K562 (cell line): ENCODE data around the gene MGAT5. TPM values are rescaled to one million over a fixed set of nuclear protein-coding genes. Genes with fewer than 3 reads are reported as not detected.

Experiments used
- ATAC-seq: fragments of 200-7000 bp; cut with Tn5 transposase; 3 replicates; pipeline ENCODE4 v1.9.1; 2020; ENCODE audit warnings: moderate library complexity
- BruUV-seq: library from RNA; stranded (reverse); fragments of 400-500 nt; replicated peaks from 2 replicates; lab custom pipeline; 2021; lab: Mats Ljungman, UMichigan
- CTCF ChIA-PET: fragments of 300-600 bp; formaldehyde crosslinking; extraction: SDS; loops from one replicate; lab custom pipeline; 2021; ENCODE audit warnings: low intra/inter-chr PET ratio; lab: Yijun Ruan, JAX
- POLR2A ChIA-PET: fragments of 300-600, 350-650 bp; sonication (Branson Sonifier 250); formaldehyde crosslinking; extraction: SDS; loops from one replicate; lab custom pipeline; 2021; ENCODE audit warnings: antibody characterized with exemption, inconsistent platforms; lab: Yijun Ruan, JAX
- DNase-seq, 4 experiments: peaks; one replicate each; pipeline versions ENCODE4 v3.0.0 to v3.0.0-alpha.2; 2011 to 2018; ENCODE audit warnings: low spot score in 3 of 4, mixed read lengths in 3 of 4; ENCODE audit errors: extremely low read depth in 1 of 4
- FAIRE-seq: peaks from 2 replicates; lab custom pipeline; 2011; peaks lifted over from hg19 to GRCh38; lab: Jason Lieb, UNC
- H2AFZ ChIP-seq: 2 replicates; pipeline ENCODE4 v1.6.0; 2011; ENCODE audit warnings: low read depth, low read length, control low read depth, inconsistent platforms
- H3K27ac ChIP-seq: fragments of 200-600 bp; 3 replicates; pipeline ENCODE4 v1.8.0; 2011; ENCODE audit warnings: low read depth, mild to moderate bottlenecking, control low read depth, inconsistent platforms, low read length, moderate library complexity, mixed read lengths; ENCODE audit errors: extremely low read depth
- H3K27me3 ChIP-seq, 2 experiments: fragments of 300-600 bp in 1 of 2; 2 replicates in 1 of 2; 3 replicates in 1 of 2; pipeline versions ENCODE4 v1.6.0 to v1.8.0; 2011; ENCODE audit warnings: inconsistent platforms in 2 of 2, low read length in 2 of 2, mild to moderate bottlenecking in 1 of 2, mixed read lengths in 1 of 2, moderate library complexity in 1 of 2; ENCODE audit not compliant: control insufficient read depth in 2 of 2, insufficient read depth in 2 of 2
- H3K36me3 ChIP-seq: fragments of 300-600 bp; 3 replicates; pipeline ENCODE4 v1.8.0; 2011; ENCODE audit warnings: mild to moderate bottlenecking, low read length, inconsistent platforms; ENCODE audit not compliant: control insufficient read depth, insufficient read depth
- H3K4me1 ChIP-seq, 2 experiments: fragments of 200-600 bp in 1 of 2; replicated peaks in 1 of 2; 2 replicates in 1 of 2; 3 replicates in 1 of 2; pipeline versions ENCODE4 v1.5.1 to v1.8.0; 2011; ENCODE audit warnings: inconsistent platforms in 2 of 2, low read length in 2 of 2, mild to moderate bottlenecking in 1 of 2, mixed read lengths in 1 of 2, moderate library complexity in 1 of 2; ENCODE audit not compliant: control insufficient read depth in 2 of 2, insufficient read depth in 2 of 2
- H3K4me2 ChIP-seq: 2 replicates; pipeline ENCODE4 v1.6.1; 2011; ENCODE audit warnings: low read length, control low read depth, inconsistent platforms, mixed read lengths; ENCODE audit not compliant: insufficient read depth
- H3K4me3 ChIP-seq: fragments of 200-600 bp; sonication (generic), shearing (Covaris generic); 2 replicates; pipeline ENCODE4 v1.5.1; 2016; ENCODE audit warnings: control low read depth, inconsistent platforms
- H3K79me2 ChIP-seq: fragments of 200-600 bp; 3 replicates; pipeline ENCODE4 v1.8.0; 2011; ENCODE audit warnings: low read length, inconsistent platforms; ENCODE audit not compliant: control insufficient read depth, insufficient read depth
- H3K9ac ChIP-seq, 2 experiments: 2 replicates each; pipeline versions ENCODE4 v1.6.0 to v1.6.1; 2011; ENCODE audit warnings: low read depth in 2 of 2, low read length in 2 of 2, control low read depth in 1 of 2, inconsistent platforms in 1 of 2, mild to moderate bottlenecking in 1 of 2, mixed read lengths in 1 of 2; ENCODE audit not compliant: insufficient read depth in 1 of 2
- H3K9me1 ChIP-seq: one replicate; pipeline ENCODE4 v1.6.0; 2011; ENCODE audit warnings: inconsistent platforms, mild to moderate bottlenecking, low read length, moderate library complexity; ENCODE audit not compliant: control insufficient read depth, insufficient read depth
- H3K9me3 ChIP-seq: replicated peaks from 2 replicates; pipeline ENCODE4 v1.5.1; 2011; ENCODE audit warnings: low read depth, low read length, inconsistent platforms; ENCODE audit not compliant: control insufficient read depth, insufficient read depth
- H4K20me1 ChIP-seq: replicated peaks from 2 replicates; pipeline ENCODE4 v1.6.1; 2011; ENCODE audit warnings: low read length, inconsistent platforms, mixed read lengths; ENCODE audit not compliant: control insufficient read depth, insufficient read depth
- ARID1B ChIP-seq: fragments of 450-650 bp; IDR thresholded peaks from 2 replicates; pipeline ENCODE4 v1.6.1; 2016; ENCODE audit warnings: antibody characterized with exemption, mild to moderate bottlenecking, inconsistent platforms
- BCOR ChIP-seq: fragments of 450-650 bp; IDR thresholded peaks from 2 replicates; pipeline ENCODE4 v1.6.1; 2016
- DIDO1 ChIP-seq: fragments of 450-650 bp; IDR thresholded peaks from 2 replicates; pipeline ENCODE4 v1.6.1; 2016; ENCODE audit warnings: low read depth, missing biosample characterization, missing genetic modification characterization
- SAFB2 ChIP-seq: fragments of 200-400 bp; formaldehyde crosslinking; IDR thresholded peaks from 2 replicates; pipeline ENCODE4 v1.6.1; 2018; ENCODE audit warnings: borderline replicate concordance, low read length, low read depth, moderate library complexity; ENCODE audit not compliant: severe bottlenecking
- SIRT6 ChIP-seq: IDR thresholded peaks from one replicate; pipeline ENCODE4 v1.6.1; 2012; ENCODE audit warnings: low read depth, mild to moderate bottlenecking, control low read depth, inconsistent platforms, low read length, moderate library complexity
- SRSF7 ChIP-seq: fragments of 200-400 bp; formaldehyde crosslinking; optimal IDR thresholded peaks from 2 replicates; pipeline ENCODE3; 2017; ENCODE audit warnings: mild to moderate bottlenecking, low read depth, low read length
- ZNF384 ChIP-seq: IDR thresholded peaks from 2 replicates; pipeline ENCODE4 v1.6.1; 2012; ENCODE audit warnings: low read depth, low read length, improper control_type of control experiment
- ZNF644 ChIP-seq: fragments of 200-800 bp; sonication (Bioruptor generic); IDR thresholded peaks from 2 replicates; pipeline ENCODE4 v1.6.1; 2016; ENCODE audit warnings: low read depth, missing genetic modification characterization, missing compliant biosample characterization
- WGBS: fragments of 100-300 bp; shearing (Covaris generic); methylation state at CpG from one replicate; pipeline ENCODE4 v1.1.6; 2016; ENCODE audit warnings: low coverage, mixed read lengths; ENCODE audit not compliant: insufficient coverage; ENCODE audit errors: missing lambda C conversion rate; 5-methylcytosine and 5-hydroxymethylcytosine counted together
- in situ Hi-C: fragments of 300-500 bp; cut with MboI; formaldehyde crosslinking; loops from 4 replicates; pipeline ENCODE4 v1.15.0; 2018; ENCODE audit warnings: inconsistent platforms, mixed read lengths
- intact Hi-C: fragments of 100-400 bp; cut with micrococcal nuclease; formaldehyde crosslinking; loops from 2 replicates; pipeline ENCODE4 v1.14.2; 2022
- polyA plus RNA-seq, 8 experiments: library from polyadenylated mRNA; depleted of rRNA in 4 of 8; stranded (reverse) in 5 of 8; unstranded in 3 of 8; fragments of >200 nt; fragmentation: Nextera tagmentation in 2 of 8; fragmentation: Illumina TruSeq in 1 of 8; extraction: Ambion mirVana in 2 of 8; extraction: Trizol in 1 of 8; gene quantifications; 2 replicates each; pipeline versions ENCODE4 v1.2.1 to v1.2.3, GENCODE V29; 2011 to 2014; ENCODE audit warnings: inconsistent platforms in 1 of 8, missing spikeins in 1 of 8
- total RNA-seq, 7 experiments: library from RNA; depleted of rRNA in 6 of 7; stranded (reverse); fragments of >200 nt in 6 of 7; fragmentation: Illumina TruSeq in 2 of 7; extraction: Trizol in 2 of 7; gene quantifications; 2 replicates each; pipeline versions ENCODE4 v1.2.1 to v1.2.3, GENCODE V29; 2011 to 2021; ENCODE audit warnings: low replicate concordance in 1 of 7
- TF ChIP-seq, protein P1 (sequence below): fragments of 250-450 bp; sonication (Bioruptor Pico); IDR thresholded peaks from 2 replicates; pipeline ENCODE4 v1.4.0; 2020
- TF ChIP-seq, protein P2 (sequence below): IDR thresholded peaks from 2 replicates; pipeline ENCODE4 v1.6.1; 2016; ENCODE audit warnings: missing genetic modification characterization, missing compliant biosample characterization
- TF ChIP-seq, protein P3 (sequence below): IDR thresholded peaks from 3 replicates; pipeline ENCODE4 v1.6.1; 2011; ENCODE audit warnings: borderline replicate concordance, mild to moderate bottlenecking, moderate library complexity; ENCODE audit not compliant: insufficient read length; ENCODE audit errors: extremely low read depth
- TF ChIP-seq, protein P4 (sequence below): fragments of 200-800 bp; sonication (Bioruptor generic); IDR thresholded peaks from 2 replicates; pipeline ENCODE4 v1.6.1; 2017; ENCODE audit warnings: missing genetic modification characterization, missing compliant biosample characterization

Gene MGAT5
- total and polyA plus RNA-seq, 9 of the 15 experiments (the other 6 are each of a cell fraction or from before 2014, with no cell fraction given): 1.6 to 18.6 (median 11.1) TPM

DNA sequence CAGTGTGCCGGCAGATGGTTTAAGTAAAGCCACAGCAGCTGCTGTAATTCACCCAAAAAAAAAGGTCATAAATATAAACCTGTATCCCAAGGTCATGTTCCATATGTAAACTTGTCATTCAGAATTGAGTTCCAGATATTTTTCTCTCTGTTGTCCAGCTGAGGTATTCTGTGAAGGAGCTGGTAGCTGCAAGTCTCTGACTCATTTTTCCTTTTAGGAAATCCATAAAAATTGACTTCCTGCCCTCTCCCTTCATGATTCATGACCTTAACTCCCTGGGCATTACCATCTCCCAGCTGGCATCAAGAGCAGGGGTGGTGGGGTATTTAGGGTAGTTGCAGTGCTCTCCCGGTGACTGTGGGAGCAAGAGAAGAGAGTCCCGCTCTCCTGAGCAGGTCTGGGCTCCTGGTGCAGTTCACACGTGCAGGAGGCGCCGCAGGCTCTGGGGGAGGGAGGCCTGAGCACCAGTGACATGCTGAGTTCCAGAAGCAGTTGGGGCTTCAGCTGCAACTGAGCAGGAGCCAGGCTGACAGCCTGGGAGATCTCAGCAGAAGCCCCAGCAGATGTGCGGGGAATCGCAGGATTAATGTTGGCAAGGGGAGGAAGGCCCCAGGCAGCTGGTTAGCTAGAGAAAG lies 192.6 kb downstream of the MGAT5 start (continued):
- TF ChIP-seq, protein P1, sequence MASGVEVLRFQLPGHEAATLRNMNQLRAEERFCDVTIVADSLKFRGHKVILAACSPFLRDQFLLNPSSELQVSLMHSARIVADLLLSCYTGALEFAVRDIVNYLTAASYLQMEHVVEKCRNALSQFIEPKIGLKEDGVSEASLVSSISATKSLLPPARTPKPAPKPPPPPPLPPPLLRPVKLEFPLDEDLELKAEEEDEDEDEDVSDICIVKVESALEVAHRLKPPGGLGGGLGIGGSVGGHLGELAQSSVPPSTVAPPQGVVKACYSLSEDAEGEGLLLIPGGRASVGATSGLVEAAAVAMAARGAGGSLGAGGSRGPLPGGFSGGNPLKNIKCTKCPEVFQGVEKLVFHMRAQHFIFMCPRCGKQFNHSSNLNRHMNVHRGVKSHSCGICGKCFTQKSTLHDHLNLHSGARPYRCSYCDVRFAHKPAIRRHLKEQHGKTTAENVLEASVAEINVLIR (CRISPR knock-in tag): no peak
- TF ChIP-seq ARID1B (no peak), SRSF7 (no peak), ZNF644 (tag) (no peak)

DNA sequence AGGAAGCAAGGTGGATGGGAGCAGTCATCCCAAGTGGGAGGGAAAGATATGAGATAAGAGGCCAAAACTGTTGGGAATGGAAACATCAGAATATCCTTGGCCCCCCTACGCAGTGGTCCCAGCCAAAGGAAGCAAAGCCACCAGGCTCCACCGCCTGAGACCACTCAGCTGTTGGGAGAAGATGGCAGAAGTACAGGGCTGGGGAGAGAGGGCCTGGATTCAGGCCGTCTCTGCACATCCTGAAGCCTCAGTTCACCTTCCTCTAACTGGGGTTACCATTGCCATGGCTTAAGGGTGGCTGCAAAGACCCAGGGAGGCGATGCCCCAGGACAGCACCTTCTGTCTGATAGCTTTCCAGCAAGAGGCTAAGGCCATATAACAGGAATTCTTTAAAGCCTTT lies 193.8 kb downstream of the MGAT5 start:
- no peaks in the 10 kb centered on the region for H3K36me3 ChIP-seq
- 25% methylated on average over 3 of the region's 4 CpGs for WGBS
- FAIRE-seq (no peak), DNase-seq (no peak), ATAC-seq (no peak)
- BruUV-seq: no TSS peak
- H3K27me3 ChIP-seq: no peaks in the 10 kb centered on the region
- H3K4me2 ChIP-seq: no peak overlapping the region
- in situ Hi-C loops (no loop called here), intact Hi-C loops (no loop called here)
- no peak overlapping the region for H3K9ac ChIP-seq
- no peaks in the 10 kb centered on the region for H3K4me1 ChIP-seq
- no peaks in the 10 kb centered on the region for H3K9me1 ChIP-seq
- H4K20me1 ChIP-seq: peaks cover 5% of the 10 kb centered on the region; the same call in 1 of the 2 replicates
- CTCF ChIA-PET: no interaction called here
- no peak overlapping the region for H3K4me3 ChIP-seq
- POLR2A ChIA-PET: no interaction called here
- H2AFZ ChIP-seq: no peak overlapping the region
- H3K79me2 ChIP-seq: no peaks in the 10 kb centered on the region
- H3K9me3 ChIP-seq: no peaks in the 10 kb centered on the region
- H3K27ac ChIP-seq: no peak overlapping the region
- TF ChIP-seq DIDO1 (tag) (no peak), SAFB2 (no peak), SIRT6 (no peak), BCOR (no peak), ZNF384 (no peak)
- TF ChIP-seq, protein P2, sequence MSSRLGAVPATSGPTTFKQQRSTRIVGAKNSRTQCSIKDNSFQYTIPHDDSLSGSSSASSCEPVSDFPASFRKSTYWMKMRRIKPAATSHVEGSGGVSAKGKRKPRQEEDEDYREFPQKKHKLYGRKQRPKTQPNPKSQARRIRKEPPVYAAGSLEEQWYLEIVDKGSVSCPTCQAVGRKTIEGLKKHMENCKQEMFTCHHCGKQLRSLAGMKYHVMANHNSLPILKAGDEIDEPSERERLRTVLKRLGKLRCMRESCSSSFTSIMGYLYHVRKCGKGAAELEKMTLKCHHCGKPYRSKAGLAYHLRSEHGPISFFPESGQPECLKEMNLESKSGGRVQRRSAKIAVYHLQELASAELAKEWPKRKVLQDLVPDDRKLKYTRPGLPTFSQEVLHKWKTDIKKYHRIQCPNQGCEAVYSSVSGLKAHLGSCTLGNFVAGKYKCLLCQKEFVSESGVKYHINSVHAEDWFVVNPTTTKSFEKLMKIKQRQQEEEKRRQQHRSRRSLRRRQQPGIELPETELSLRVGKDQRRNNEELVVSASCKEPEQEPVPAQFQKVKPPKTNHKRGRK: no peak
- TF ChIP-seq, protein P3, sequence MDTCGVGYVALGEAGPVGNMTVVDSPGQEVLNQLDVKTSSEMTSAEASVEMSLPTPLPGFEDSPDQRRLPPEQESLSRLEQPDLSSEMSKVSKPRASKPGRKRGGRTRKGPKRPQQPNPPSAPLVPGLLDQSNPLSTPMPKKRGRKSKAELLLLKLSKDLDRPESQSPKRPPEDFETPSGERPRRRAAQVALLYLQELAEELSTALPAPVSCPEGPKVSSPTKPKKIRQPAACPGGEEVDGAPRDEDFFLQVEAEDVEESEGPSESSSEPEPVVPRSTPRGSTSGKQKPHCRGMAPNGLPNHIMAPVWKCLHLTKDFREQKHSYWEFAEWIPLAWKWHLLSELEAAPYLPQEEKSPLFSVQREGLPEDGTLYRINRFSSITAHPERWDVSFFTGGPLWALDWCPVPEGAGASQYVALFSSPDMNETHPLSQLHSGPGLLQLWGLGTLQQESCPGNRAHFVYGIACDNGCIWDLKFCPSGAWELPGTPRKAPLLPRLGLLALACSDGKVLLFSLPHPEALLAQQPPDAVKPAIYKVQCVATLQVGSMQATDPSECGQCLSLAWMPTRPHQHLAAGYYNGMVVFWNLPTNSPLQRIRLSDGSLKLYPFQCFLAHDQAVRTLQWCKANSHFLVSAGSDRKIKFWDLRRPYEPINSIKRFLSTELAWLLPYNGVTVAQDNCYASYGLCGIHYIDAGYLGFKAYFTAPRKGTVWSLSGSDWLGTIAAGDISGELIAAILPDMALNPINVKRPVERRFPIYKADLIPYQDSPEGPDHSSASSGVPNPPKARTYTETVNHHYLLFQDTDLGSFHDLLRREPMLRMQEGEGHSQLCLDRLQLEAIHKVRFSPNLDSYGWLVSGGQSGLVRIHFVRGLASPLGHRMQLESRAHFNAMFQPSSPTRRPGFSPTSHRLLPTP: no peak
- TF ChIP-seq, protein P4, sequence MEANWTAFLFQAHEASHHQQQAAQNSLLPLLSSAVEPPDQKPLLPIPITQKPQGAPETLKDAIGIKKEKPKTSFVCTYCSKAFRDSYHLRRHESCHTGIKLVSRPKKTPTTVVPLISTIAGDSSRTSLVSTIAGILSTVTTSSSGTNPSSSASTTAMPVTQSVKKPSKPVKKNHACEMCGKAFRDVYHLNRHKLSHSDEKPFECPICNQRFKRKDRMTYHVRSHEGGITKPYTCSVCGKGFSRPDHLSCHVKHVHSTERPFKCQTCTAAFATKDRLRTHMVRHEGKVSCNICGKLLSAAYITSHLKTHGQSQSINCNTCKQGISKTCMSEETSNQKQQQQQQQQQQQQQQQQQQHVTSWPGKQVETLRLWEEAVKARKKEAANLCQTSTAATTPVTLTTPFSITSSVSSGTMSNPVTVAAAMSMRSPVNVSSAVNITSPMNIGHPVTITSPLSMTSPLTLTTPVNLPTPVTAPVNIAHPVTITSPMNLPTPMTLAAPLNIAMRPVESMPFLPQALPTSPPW (CRISPR knock-in tag): no peak
